CMK (cell line): ENCODE results near the gene FAM53A.
"Not testable (repeated sequence)": the region's sequence is repeated elsewhere in the genome, so short reads cannot be mapped to it uniquely, and the experiment has no call there.

ENCODE experiments used
- DNase-seq: peaks from one replicate; pipeline ENCODE4 v3.0.0-alpha.2; 2010; ENCODE audit warnings: low read depth

The FAM53A gene

DNA sequence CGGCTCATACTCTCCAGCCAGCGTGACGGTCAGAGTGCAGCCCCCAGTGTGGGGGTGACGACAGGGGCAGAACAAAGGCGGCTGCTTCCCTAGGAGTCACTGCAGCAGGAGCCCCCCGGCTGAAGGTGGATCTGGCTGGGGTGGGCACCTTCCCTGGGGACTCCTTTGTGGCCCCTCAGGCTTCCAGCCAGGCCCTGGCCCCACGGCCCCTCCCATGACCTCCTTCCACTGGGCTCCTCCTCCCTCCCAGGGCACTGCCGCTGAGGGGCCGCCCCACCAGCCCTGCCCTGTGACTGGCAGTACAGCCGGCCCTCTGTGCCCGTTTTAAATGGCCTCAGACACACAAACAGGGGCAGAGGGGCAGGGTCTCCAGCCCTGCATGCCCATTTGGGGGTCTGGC is 61.9 kb downstream of the FAM53A start:
- no peak for DNase-seq

DNA sequence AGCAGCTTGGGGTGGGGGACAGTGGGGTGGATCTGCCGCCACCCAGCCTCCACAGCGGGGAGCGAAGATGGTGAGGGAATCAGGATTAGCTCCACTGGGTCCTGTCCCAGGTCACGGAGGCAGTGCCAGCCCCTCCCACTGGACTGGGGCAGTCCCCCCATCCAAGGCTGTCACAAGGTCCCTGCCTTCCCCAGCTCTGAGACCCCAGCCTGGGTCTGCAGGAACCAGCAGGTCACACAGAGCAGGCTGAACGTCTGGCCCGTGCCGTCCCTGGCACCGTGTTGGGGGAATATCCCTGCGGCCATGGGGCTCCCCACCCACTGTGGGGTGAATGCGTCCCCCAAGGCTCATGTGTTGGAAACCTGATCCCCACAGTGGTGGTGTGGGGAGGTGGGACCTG is 62.6 kb downstream of the FAM53A start:
- DNase-seq, result no peak

DNA sequence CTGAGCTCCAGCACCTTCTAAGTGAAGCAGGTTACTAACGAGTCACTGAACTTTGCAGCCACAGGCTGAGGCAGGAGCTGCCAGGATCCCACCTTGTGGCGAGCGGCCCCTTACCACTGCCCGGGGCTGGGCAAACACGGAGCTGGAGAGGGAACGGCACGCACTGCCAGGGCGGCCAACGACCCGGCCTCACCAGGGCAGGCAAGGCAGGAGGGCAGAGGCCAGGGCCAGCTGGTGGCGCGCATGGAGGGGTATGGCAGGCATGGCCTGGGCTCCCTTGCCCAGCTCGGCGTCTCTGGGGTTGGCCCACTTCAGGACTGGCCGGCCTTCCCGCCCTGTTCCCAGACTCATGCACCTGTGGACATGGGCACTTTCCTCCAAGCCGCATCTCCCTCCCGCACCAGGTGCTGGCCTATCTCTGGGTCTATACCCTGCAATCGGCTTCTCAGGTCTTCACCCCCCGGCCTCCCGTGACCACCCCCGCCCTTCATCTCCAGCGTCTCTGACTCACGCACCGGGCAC is 64.9 kb downstream of the FAM53A start:
- DNase-seq, result no peak

DNA sequence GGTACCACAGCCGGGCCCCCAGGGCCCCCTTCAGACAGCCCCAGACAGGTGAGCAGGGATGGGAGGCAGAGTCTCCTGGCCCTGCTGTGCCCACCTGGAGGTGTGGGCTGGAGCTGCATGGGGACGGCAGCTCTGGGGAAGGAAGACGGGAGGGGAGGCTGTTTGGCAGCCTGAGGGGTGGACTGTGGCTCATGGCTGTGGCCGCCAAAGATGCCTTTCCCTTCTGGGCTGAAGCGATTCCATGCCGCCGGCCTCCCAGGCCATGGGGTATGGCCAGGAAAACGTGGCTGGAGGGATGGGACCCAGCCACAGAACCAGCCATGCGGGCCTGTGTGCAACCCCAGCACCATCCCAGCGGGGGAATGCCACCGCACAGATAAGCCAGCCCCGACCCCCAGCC is 65.7 kb downstream of the FAM53A start:
- DNase-seq, result no peak

DNA sequence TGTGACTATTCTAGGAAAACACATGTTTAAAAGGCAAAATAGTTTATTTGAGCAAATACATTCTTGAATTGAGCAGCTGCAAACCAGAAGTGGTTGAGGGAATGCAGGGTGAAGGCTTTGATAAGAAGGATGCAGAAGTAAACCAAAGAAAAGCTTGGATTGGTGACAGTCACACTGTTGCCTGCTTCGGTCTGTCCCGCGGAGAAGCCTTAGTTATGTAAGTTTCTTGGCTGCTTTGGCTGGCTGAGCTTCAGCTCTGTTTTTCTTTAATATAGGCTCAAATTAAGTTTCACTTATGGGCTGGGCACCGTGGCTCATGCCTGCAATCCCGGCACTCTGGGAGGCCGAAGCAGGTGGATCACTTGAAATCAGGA is 67.6 kb downstream of the FAM53A start:
- no peak for DNase-seq

DNA sequence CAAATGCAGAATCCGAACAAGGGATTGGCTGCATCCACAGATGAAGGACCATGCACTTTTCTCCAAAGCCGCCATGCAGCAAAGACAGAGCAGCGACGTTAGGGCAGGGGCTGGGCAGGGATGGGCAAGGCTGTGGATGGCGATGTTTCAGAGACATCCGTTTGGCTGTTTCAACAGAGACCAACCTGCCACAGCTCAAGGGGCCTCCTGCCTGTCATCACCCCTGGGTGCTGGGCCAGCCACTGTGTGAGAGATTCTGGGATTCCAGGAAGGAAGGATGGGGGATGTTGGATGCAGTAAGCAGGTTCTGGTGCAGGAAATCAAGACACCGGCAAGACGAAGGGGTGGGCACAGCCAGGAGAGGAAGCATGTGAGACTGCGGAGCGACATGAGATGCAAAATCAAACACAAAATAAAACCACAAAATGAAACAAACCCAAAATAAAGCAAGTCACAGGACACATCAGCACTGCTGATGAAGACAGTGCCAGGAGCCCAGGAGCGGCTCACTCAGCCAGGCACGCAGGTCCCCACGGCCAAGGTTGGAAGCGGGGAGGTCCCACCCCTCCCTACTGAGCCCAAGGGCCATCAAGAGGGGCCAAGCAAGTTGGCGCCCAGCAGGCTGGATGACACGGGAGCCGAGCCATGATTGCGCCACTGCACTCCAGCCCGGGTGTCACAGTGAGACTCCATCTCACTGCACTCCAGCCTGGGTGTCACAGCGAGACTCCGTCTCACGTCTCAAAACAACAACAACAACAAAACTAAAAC is 68.1 kb downstream of the FAM53A start:
- DNase-seq, result no peak

DNA sequence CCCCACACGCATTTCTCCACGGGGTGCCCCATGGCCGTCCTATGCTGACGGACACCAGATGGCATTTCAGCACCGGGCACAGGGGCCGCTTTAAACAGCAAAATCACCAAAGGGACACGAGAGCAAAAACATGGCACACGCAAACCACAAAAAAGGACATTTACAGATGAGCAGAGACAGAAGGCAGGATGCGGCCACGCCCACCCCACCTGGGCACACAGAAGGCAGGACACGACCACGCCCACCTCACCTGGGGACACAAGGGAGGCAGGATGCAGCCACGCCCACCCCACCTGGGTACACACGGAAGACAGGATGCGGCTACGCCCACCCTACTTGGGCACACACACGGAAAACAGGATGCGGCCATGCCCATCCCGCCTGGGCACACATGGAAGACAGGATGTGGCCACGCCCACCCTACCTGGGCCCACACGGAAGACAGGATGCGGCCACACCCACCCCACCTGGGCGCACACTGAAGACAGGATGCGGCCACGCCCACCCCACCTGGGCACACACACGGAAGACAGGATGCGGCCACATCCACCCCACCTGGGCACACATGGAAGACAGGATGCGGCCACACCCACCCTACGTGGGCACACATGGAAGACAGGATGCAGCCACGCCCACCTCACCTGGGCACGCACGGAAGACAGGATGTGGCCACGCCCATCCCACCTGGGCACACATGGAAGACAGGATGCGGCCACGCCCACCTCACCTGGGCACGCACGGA is 69.1 kb downstream of the FAM53A start:
- no peak for DNase-seq

DNA sequence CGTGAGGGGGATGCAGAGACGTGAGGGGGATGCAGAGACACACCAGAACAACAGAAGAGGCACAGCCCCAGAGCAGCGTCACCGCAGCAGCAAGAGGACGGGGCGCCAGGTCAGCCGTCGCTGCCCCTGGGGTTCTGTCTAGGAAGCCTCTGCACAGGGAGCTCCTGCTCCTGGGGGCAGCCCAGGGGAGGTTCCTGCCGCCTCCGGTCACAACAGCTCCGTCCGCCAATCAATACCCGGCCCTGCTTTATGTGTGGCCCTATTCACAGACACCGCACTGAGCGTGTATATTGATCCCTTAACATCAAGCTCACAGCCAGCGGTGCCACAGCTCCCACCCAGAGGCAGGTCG is 69.6 kb downstream of the FAM53A start:
- DNase-seq, result no peak

DNA sequence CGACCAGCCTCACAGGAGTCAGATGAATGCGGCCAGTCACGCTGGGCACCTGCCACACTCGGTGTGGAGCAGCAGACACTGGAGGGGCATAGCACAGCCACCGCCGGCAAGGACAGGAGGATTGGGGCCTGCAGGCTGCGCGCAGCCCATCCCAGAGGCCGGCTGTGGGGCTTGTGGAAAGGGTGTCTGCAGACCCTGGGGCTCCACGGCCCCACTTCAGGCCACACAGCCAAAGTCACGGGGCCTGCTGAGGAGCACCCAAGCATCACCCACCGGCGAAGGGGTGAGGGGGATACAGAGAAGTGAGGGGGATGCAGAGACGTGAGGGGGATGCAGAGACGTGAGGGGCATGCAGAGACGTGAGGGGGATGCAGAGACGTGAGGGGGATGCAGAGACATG is 70.1 kb downstream of the FAM53A start:
- no peak for DNase-seq

DNA sequence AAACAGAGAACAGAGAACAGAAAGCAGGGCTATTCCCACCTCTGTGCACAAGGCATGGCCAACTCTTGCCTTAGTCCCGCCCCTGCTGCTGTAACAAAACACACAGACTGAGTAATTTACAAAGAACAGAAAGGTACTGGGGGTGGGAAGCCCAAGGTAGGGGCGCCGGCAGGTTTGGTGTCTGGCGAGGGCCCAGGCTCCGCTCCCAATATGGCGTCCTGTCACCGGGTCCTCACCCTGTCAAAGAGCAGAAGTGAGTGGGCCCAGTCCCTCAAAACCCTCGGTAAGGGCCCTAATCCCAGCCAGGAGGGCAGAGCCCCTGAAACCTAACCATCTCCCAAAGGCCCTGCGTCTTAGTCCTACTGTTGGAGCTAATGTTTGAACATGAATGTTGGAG is 71.0 kb downstream of the FAM53A start:
- no peak for DNase-seq

DNA sequence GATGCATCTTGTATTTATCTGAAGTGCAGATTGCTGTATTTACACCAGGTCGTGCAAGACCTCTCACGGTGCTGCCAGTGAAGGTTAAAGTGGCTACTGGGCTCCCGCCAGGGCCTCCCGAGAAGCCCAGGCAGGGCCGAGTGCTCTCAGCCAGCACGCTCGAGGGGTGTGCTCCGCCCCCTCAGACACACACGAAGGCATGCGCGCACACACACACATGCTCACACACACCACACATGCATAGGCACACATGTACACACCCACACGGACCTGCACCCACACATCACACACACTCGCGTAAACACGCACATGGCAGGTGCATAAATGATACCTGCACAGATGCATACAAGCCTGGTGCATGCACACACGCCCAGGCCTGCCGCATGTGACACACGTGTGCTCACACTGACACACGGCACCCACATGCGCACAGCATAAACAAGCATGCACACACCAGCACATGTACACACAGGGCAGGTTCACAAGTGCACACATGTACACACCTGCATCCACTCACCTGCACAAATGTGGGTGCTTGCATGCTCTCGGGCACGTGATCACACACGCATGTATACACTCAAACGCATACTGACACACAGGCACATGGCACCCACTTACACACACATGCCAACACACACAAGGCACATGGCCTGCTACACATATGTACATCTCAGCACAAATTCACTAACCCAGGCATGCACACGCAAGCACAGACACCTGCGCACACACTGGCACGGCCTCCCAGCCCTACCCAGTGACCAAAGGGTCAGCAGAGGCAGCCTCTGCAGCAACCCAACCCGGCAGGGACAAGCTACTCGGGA is 71.6 kb downstream of the FAM53A start:
- no peak for DNase-seq

DNA sequence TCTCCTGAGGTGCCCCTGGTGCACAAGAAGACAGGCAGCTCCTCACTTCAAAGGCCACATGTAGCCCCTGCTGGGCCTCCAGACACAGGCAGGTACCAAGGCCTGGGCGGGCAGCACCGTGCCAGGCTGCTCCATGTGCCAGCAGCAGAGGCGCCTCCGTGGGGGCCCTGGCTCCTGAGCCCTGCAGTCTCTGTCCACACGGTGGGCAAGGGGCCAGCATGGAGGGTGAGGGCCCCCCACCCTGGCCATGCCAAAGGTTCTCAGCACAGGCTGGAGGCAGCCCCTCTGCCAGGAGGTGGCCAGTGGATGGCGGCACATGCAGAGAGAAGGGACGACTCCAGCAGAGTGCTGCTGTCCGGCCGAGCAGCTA is 72.6 kb downstream of the FAM53A start:
- DNase-seq, result no peak

DNA sequence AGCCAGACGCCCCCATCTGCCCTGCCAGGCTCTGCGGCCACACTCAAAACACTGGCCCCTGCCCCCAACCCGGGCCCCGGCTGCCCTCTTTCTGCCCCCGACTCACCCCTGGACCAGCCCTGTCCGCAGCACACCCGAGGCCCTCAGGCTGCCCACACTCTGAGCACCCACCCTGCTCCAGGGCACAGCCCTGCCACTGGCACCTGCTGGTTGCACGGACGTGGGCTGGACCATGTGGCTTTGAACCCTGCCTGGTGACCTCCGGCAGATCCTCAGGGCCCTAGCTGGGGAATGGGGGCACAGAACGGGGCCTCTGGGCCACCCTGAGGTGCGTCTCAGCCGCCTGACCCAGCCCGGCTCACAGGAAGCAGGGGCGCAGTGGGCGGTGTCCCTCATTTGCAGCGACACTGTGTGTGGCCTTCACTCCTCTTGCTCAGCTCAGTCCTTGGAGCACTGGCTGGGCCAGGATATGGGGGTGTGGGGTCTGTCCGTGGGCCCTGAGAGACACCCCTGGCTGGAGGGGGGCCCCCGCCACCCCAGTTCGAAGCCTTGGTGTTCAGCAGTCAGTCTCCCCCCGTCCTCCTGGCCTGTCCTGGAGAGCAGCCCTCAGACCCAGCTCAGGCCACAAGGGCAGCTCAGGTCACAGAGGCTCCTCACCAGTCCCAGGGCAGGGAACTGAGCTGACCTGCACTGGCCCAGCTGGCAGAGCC is 73.2 kb downstream of the FAM53A start:
- no peak for DNase-seq

DNA sequence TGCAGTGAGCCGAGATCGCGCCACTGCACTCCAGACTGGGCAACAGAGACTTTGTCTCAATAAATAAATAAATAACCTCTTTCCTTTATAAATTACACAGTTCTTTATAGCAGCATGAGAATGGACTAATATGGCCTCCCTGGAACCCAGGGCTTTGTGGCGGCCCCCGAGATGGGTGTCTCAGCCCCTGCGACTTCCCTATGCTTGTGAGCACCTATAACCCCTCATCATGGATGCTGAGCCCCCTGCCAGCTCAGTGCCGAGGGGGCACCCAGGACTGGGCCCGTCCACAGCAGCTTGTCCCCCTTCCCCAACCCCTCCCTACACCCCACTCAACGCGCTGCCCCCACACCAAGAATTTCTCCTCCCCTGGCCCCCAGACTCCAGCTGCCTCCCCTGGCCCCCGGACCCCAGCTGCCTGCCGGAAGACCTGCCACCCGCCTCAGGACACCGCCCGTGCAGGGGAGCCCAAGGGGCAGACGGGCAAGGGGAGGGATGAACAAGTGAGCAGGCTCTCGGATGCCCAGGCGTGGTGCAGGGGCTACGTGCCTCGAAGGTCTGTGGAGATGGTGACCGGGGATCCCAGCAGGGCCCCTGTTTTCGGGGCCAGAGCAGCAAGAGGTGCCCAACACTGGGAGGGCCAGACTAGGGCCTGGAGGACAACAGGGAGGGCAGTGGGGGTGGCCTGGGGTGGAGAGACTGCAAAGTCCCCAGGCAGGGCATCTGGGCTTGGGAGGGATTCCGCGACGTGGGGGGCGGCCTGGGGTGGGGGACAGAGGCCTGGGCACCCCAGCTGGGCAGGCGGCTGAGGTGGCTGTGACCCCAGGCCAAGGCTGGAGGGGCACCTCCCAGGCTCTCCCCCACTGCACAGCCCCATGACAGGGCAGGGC is 74.0 kb downstream of the FAM53A start:
- DNase-seq, result no peak

DNA sequence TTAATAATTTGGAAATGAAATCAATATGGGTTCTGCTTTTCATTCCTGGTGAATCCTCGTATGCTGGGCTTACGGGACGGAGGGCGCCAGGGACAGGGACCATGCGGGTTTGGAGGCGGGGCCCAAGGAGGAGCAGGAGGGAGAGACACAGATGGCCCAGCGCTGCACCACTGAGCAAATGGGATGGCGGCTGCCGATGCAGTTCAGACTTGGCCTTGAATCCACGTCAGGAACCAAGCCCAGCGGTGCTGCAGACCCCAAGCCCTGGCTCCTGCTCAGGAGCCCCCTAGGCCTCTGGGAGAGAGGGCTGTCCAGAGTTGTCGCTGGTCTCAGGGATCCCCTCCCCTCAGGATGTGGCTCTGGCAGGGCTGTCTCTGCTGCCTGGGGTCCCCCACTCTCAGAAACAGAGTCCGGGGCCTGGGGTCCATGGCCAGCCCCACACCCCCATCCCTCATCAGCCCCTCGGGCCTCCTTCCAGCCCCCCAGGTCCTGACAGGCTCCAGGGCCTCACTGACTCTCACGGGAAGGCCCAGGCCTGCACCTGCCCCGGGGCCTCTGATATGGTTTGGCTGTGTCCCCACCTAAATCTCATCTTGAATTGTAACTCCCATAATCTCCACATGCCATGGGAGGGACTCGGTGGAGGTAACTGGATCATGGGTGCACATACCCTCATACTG is 75.2 kb downstream of the FAM53A start:
- DNase-seq, result no peak

DNA sequence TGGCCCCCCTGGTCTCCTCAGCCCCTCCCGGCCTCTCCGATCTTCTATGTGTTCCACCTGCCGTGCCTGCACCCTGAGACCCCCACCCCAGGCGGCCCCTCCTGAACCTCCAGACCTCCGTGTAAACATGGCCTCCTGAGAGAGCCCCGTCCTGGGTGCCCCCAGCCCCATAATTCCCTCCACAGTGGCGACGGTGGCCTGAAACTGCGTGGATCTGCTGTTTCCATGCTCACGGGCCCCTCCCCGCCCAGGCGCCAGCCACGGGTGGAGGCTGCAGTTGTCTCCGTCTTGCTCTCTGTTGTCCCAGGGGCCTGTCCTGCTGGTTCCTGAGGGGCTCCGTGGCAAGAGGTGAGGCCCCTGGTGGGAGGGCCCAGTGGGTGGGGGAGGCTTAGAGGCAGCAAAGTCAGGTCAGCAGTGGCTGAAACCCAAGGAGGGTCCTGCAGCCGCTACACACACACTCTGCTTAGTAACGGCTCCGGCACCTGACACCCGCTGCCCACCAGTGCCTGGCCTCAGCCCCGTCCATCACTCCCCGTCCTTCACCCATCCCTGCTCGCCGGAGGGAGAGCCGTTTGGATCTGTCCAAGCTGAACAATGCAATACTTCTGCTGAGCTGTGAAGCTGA is 75.8 kb downstream of the FAM53A start:
- no peak for DNase-seq

DNA sequence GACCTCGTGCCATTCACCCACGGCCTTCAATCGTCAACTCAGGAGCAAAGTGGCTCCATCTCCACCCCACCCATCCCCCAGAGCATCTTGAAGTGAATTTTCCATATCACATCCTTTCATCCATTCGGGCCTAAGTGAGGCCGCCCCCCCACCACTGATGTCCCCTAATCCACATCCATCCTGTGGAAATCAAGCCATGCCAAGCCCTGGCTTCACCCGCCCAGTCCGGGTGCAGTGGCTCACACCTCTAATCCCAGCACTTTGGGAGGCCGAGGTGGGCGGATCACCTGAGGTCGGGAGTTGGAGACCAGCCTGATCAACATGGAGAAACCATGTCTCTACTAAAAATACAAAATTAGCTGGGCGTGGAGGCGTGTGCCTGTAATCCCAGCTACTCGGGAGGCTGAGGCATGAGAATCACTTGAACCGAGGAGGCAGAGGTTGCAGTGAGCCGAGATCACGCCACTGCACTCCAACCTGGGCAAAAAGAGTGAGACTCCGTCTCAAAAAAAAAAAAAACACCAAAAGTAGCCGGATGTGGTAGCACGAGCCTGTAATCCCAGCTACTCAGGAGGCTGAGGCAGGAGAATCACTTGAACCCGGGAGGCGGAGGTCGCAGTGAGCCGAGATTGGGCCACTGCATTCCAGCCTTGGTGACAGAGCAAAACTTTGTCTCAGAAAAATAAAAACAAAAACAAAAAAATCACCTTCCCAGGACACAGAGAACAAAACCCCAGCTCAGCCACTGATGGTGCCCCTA is 76.5 kb downstream of the FAM53A start:
- DNase-seq, result not testable (repeated sequence)

DNA sequence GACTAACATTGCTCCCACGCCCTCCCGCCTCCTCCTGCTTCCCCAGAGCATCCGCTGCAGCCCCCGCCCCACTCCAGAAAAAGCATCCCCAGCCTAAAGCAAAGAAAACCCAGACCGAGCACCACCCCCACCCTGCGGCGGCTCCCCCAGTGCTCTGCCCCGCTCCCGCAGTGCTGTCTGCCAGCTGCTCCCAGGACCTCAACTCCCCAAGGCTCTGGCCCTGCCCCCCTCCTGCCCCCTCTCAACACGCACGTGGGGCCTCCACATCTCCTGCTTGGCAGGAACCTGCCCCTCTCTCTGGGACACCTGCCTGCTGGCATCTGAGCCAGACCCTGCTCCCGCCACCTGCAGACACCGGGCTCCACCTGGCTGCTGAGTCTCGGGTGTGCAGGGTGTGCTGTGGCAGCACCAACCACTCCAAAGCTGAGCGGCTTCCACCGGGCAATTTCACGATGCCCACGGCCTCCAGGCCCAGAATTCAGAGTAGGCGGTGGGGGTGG is 79.4 kb downstream of the FAM53A start:
- DNase-seq, result no peak

DNA sequence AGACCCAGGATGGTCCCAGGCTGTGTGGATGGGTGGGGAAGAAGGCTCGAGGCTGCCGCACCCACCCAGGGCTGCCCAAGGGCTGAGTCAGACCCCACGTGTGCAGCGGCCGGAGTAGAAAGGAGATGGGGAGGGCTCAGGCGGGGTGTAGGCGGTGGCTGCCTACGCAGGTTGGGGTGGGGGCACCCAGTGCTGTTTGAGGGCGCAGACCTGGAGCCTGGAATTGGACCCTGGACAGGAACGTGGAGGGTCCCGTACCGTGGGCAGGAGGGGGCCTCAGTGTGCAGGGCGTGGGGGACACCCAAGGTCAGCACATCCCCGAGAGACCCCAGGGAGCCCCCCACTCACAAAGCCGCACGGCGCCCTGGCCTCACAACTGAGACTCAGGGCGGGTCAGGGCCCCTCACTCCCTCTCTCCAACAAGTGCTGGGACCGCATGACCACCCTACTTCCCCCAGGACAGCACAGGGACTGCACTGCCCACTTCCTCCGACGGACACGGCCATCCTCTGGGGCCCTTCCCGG is 79.9 kb downstream of the FAM53A start:
- no peak for DNase-seq
